ELF-1 (cell line): ENCODE measurements around the gene EXOC6B.

Source experiments
- DNase-seq: peaks from one replicate; pipeline ENCODE4 v3.0.0-alpha.2; 2016; ENCODE audit warnings: low read depth, low spot score

The EXOC6B gene

GRCh38 chr2:72172478-72172877, 653.4 kb downstream of the EXOC6B start:
- DNase-seq, result no peak

DNA sequence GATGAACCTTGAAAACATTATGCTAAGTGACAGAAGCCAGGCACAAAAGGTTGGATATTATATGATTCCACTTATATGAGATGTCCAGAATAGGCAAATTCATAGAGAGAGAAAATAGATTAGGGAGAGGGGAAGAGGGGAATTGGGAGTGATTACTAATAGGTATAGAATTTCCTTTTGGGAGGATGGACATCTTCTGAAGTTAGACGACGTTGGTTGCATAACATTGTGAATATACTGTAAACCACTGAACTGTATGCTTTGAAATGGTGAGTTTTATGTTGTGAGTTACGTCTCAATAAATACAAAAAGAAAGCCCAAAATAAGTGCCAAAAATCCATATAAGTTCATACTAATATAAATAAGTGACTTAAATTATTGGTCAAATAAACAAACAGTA, 659.6 kb downstream of the EXOC6B start:
- no peak for DNase-seq

DNA sequence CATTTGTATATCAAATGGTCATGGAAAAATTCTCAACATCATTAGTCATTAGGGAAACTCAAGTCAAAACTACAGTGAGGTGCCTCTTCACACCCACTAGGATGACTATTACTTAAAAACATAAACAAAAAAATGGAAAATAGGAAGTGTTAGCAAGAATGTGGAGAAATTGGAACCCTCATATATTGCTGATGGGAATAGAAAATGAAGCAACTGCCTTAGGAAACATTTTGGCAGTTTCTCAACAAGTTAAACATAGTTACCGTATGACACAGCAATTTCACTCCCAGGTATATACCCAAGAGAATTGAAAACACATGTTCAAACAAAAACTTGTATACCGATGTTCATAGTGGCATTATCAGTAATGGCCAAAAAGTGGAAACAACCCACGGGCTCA, 660.0 kb downstream of the EXOC6B start:
- DNase-seq, result no peak

DNA sequence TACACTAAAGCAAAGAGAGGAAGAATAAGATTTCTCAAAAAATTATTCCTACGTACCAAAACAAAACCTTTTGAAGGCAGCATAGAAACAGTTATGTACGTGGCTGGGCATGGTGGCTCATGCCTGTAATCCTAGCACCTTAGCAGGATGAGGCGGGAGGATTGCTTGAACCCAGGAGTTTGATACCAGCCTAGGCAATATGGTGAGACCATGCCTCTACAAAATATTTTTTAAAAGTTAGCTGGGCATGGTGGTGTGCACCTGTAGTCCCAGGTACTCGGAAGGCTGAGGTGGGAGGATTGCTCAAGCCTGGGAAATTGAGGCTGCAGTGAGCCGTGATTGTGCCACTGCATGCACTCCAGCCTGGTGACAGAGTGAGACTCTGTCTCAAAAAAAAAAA, 663.3 kb downstream of the EXOC6B start:
- no peak for DNase-seq

DNA sequence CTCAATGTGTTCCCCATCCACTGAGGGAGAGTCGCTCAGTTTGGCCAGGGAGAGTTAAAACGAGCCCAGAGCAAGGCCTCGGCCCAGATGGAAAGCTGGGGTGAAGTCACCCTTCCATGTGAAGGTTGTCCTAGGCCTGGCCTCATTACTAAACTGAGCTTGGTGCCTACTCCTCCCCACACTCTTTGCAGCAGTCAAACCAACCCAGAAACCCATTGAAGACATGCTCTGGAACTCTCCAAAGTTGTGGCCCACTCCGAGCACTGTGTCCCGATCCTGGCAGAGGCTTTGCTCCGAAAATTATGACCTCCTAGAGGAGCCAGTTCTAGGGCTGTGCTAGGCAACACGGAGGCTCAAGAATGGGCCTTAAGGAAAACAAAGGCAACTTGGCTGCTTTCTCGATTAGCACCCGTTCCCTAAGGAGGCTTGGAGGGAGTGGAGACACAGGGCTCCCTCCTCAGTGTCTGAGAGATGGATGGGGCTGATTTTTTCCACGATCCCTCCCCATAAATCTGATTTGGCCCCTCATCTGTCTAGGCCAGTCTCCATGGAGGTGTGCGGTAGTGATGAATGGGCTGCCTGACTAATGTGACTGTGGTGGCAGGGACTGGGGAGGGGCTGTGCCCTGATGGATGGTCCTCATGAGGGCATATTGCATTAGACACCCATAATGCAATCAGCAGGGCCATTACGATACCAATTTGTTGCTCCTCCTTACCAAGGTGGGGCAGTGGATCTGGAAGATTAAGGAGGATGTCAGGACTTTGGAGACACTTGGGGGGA, 666.4 kb downstream of the EXOC6B start:
- no peak for DNase-seq

GRCh38 chr2:72157871-72158771, 667.7 kb downstream of the EXOC6B start:
- DNase-seq, result no peak

- DNase-seq, result no peak
Observed at GRCh38 chr2:72156872-72157271, 669.0 kb downstream of the EXOC6B start.

DNA sequence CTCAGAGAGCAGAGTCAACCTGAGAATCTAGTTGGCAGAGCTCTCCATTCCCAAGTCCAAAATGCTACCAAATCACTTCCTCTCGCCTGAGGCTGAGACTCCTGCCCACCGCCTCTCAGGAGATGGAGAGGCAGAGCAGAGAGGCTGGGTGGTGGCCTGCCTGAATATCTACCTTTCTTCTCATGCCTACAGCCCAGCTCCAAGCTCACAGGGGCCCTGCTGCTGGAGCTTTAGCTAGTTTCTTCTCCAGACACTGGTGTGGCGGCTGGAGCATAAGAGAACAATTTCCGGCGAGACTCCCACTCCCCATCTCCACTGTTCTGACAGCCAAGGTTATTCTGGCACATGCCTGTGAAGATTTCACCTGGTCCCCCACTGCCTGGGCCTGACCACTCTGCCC, 670.1 kb downstream of the EXOC6B start:
- DNase-seq, result peak; percentile 0

DNA sequence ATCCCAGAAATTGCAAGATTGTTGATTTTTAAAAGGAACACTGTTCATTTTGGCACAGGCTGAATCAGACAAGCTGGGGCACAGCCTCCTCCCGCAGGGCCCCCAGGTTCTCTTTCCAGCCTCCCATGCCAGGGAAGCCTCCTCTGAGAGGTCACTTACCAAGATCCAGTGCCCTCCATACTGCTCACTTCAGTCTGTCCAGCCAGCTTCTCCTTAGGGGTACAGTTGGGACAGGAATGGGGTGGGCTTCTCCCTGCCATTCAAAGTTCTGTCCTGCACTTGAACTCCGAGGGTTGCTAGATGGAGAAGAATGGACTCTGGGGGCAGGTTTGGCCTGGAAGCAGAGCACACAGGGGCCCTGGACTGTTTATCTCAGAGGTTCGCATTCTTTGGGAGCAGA, 670.7 kb downstream of the EXOC6B start:
- no peak for DNase-seq

- peak; percentile 2 for DNase-seq
Observed at GRCh38 chr2:72154386-72154975, 671.4 kb downstream of the EXOC6B start.

- DNase-seq, result peak; percentile 0
Observed at GRCh38 chr2:72153924-72154323, 671.9 kb downstream of the EXOC6B start.

- DNase-seq, result peak; percentile 0
Observed at GRCh38 chr2:72153026-72153791, 672.6 kb downstream of the EXOC6B start.

DNA sequence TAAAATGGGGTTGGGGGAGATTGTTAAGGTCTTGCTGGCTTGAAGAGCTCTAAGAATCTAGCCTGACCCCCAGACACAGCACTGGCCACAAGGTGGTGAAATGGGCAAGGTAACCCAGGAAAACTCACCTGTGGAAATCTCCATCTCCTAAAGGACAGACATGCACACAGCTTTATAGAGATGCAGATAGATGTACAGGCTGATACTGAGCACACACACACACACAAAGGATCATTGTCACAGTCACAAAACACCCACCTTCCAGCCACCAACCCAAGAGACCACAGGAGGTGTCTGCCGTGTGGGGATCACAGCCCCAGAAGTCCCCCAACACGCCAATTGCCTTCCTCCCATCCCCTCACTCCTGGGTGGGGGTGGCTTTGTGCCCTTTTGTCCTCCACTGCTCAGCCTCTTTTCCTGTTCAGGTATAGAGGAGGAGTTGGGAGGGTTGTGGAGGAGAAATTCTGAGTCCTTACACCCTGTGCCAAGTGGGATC, 674.9 kb downstream of the EXOC6B start:
- no peak for DNase-seq

DNA sequence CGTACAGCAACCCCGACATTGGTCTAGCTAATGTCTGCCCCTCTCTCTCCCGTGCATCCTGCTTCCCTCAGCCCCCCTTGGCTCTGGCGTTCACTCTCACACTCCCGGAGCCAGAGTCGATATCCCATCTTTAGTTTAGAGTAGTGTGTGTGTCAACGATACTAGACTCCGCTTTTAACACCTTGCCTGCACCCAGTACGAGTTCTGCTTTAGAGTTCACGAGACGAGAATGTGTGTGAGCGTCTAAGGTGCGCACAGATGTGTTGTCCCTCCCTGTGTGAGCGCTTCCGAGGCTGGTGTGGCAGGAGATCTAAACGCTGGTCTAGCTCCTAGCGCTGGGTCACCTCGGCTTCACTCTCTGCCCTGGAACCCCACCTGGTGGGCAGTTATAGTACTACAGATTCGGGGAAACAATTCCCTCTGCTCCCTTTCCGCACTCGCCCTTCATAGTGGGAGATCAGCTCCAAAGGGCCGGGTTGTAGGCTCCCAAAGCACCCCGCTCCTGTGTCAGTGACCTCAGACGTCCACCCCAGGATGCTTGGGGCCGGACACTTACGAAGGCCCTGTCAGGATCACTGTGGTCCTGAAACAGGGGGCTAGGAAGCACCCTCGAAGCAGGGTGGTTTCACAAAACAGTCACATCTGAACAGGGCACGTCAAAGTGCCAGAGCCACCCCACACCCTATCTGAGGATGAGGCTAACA, 675.5 kb downstream of the EXOC6B start:
- DNase-seq, result peak; percentile 89

GRCh38 chr2:72149556-72150156, 676.2 kb downstream of the EXOC6B start:
- DNase-seq, result no peak

- DNase-seq, result peak; percentile 35
Observed at GRCh38 chr2:72148837-72149555, 676.8 kb downstream of the EXOC6B start.

DNA sequence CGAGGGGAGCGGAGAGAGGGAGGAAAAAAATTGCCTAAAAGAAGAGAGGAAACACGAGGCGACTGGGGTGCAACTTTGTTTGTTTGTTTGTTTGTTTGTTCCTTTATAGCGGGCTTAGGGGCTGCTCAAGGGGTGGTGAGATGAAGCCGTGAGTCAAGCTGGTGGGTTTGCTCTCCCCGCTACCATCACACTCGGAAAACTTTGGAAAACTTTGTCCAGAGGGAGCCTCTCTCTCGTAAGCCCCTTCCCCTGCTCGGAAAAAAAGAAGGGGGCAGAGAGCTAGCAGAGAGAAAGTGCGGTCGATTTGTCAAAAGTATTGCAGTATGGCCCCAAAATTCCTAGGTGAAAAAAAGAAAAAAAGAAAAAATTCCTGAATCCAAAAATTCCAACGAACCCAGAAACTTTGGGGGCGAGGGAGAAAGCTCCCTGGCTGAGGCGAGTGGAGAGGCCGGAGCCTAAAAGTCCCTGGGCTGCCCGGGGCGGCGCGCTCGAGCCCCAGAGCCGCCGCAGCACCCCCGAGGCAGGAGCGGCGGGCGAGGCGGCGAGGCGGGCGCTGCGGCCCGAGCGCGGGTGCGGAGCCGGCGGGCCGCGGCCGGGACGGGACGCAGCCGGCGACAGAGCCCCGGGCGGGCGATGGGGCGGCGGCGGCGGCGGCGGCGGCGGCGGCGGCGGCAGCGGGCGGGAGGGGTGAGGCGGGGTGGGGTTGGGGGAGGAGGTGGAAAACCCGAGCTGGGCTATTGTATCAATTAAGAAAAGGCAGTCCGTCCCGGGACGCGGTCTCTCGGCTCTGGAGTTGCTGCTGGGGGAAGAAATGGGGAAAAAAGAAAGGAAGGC, 677.6 kb downstream of the EXOC6B start:
- no peak for DNase-seq

DNA sequence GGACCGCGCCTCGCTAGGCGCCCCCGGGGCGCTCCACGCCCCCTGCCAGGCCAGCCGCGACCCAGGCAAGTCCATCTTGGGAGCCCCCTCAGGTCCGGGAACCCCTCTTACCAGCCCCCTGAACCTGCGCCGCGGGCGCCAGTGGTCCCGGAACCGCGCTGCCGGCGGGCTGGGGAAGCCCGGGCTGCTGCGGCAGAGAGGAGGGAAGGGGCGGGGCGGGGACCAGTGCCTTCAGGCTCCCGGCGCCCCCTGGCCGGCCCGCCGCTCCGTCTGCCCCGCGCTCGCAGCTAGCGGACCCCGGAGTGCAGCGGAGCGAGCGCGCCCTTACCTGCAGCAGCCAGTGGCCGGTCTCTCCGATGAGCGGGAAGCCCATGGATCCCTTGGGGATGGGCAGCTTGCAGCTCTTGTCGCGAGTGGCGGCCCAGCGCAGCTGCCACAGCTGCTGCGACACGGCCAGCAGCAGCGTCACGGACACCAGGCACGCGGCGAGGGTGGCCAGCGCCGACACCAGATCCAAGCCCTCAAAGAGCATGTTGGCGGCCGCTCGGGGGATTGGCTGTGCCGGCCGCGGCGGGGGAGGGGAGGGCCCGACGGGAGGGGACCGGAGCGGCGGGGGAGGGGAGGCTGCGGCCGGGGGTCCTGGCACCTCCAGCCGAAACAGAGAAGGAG, 678.4 kb downstream of the EXOC6B start, which contains the start of gene CYP26B1:
TSS of gene CYP26B1 (minus strand) at position 560 of the 669 bp plus-strand sequence. CDS start at position 532, 28 bp downstream.
- DNase-seq, result peak; percentile 50
